Panc1 (cell line): ENCODE results near the gene USP32.

Source experiments
- CTCF ChIP-seq: fragments of 450-650 bp; IDR thresholded peaks from 2 replicates; pipeline ENCODE4 v1.5.1; 2017; ENCODE audit warnings: mild to moderate bottlenecking
- POLR2AphosphoS5 ChIP-seq: IDR thresholded peaks from 2 replicates; pipeline ENCODE4 v1.6.1; 2012; ENCODE audit warnings: mild to moderate bottlenecking, low read depth, low read length, moderate library complexity

- TF ChIP-seq CTCF (no peak), POLR2AphosphoS5 (no peak)
These were observed 68.2 kb downstream of the USP32 start for GRCh38 chr17:60323754-60324153.
